Keratinocyte (primary cell): ENCODE measurements around the gene CYCS.

ENCODE experiments used
- EZH2 ChIP-seq: IDR thresholded peaks from one replicate; pipeline ENCODE4 v1.6.1; 2012; ENCODE audit warnings: inconsistent platforms, mild to moderate bottlenecking, low read length, moderate library complexity
- TF ChIP-seq, protein P1 (sequence below), 3 experiments: IDR thresholded peaks in 1 of 3; conservative IDR thresholded peaks in 1 of 3; optimal IDR thresholded peaks in 1 of 3; 2 replicates in 2 of 3; 3 replicates in 1 of 3; pipeline versions ENCODE3 to v1.5.1; 2011; ENCODE audit warnings: low read length in 3 of 3, mild to moderate bottlenecking in 3 of 3, moderate library complexity in 2 of 3, control low read depth in 1 of 3, inconsistent platforms in 1 of 3; ENCODE audit not compliant: insufficient read depth in 2 of 3; ENCODE audit errors: extremely low read depth in 1 of 3

DNA sequence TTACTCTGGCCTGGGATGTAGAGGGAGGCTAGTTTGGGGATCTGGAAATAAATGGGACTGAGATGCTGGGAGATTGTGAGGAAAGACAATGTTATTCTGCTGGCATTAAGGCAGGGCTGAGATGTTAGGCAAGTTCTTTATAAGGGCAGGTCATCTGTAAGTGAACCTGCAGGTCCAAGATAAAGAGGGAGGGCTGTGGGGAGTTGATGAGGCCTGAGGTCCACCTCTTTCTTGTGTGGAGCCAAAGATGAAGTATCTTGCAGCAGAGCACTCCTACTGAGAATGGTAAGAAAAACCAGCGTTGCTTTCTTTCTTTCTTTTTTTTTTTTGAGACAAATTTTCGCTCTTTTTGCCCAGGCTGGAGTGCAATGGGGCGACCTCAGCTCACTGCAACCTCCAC, 19.1 kb downstream of the CYCS start:
- TF ChIP-seq EZH2, result no peak
- TF ChIP-seq, protein P1, sequence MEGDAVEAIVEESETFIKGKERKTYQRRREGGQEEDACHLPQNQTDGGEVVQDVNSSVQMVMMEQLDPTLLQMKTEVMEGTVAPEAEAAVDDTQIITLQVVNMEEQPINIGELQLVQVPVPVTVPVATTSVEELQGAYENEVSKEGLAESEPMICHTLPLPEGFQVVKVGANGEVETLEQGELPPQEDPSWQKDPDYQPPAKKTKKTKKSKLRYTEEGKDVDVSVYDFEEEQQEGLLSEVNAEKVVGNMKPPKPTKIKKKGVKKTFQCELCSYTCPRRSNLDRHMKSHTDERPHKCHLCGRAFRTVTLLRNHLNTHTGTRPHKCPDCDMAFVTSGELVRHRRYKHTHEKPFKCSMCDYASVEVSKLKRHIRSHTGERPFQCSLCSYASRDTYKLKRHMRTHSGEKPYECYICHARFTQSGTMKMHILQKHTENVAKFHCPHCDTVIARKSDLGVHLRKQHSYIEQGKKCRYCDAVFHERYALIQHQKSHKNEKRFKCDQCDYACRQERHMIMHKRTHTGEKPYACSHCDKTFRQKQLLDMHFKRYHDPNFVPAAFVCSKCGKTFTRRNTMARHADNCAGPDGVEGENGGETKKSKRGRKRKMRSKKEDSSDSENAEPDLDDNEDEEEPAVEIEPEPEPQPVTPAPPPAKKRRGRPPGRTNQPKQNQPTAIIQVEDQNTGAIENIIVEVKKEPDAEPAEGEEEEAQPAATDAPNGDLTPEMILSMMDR (optimal IDR thresholded peaks at IDR 0.05 in 1 of 3, IDR thresholded peaks at IDR 0.05 in 1 of 3, conservative IDR thresholded peaks at IDR 0.05 in 1 of 3; ENCODE audit: extremely low read depth in 1 of 3, insufficient read depth in 2 of 3, low read length in 3 of 3), result no peak
